ENCODE results near the gene FKBP2.

Gene FKBP2

DNA sequence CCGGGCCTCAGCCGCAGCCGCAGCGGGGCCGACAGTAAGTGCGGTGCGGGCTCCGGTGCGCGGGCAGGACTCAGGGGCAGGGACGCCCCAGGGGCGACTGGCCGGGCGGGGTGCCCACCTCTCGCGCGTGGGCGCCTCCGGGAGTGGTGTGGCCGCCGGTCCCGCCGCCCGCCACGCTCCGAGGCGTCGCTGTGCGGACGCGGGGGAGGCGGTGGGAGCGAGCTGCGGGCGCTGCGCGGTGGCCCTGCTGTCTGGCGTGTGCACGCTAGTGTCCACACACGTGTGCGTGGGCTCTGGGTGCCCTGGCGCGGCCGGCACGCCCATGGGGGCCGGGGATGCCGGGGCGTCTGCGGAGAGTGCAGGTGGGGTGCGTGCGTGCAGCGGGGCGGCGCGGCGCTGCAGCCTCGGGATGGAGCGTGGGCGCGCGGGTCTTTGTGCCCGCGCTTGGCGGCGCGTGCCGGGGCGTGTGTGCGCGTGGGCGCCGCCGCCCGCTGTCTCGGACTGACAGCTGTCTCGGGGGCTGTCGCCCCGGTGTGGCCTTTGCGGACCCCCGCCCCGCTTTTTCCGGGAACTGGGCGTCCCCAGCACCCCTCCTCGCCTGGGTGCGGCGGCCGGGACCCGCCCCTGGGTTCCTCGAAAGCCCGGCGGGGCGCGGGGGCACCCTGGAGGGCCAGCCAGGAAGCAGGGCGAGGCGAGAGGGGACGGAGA, 51.0 kb downstream of the FKBP2 start:
- H3K27me3 ChIP-seq (replicated peaks), result peaks cover 52% of the 10 kb centered on the region
- no peak overlapping the region for H3K27ac ChIP-seq
- in situ Hi-C loops (cut with HindIII; ENCODE audit: low pct_ligation_motif_present, low sequenced_read_pairs), result no loop called here
- H3K36me3 ChIP-seq (replicated peaks), result no peaks in the 10 kb centered on the region
- TF ChIP-seq, protein P1, sequence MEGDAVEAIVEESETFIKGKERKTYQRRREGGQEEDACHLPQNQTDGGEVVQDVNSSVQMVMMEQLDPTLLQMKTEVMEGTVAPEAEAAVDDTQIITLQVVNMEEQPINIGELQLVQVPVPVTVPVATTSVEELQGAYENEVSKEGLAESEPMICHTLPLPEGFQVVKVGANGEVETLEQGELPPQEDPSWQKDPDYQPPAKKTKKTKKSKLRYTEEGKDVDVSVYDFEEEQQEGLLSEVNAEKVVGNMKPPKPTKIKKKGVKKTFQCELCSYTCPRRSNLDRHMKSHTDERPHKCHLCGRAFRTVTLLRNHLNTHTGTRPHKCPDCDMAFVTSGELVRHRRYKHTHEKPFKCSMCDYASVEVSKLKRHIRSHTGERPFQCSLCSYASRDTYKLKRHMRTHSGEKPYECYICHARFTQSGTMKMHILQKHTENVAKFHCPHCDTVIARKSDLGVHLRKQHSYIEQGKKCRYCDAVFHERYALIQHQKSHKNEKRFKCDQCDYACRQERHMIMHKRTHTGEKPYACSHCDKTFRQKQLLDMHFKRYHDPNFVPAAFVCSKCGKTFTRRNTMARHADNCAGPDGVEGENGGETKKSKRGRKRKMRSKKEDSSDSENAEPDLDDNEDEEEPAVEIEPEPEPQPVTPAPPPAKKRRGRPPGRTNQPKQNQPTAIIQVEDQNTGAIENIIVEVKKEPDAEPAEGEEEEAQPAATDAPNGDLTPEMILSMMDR (IDR thresholded peaks at IDR 0.05; ENCODE audit: low read depth, low read length, missing control alignments), result no peak
- DNase-seq, result no peak
- H3K4me3 ChIP-seq (ENCODE audit: low read depth, low read length), result peak overlapping the region; percentile 15

DNA sequence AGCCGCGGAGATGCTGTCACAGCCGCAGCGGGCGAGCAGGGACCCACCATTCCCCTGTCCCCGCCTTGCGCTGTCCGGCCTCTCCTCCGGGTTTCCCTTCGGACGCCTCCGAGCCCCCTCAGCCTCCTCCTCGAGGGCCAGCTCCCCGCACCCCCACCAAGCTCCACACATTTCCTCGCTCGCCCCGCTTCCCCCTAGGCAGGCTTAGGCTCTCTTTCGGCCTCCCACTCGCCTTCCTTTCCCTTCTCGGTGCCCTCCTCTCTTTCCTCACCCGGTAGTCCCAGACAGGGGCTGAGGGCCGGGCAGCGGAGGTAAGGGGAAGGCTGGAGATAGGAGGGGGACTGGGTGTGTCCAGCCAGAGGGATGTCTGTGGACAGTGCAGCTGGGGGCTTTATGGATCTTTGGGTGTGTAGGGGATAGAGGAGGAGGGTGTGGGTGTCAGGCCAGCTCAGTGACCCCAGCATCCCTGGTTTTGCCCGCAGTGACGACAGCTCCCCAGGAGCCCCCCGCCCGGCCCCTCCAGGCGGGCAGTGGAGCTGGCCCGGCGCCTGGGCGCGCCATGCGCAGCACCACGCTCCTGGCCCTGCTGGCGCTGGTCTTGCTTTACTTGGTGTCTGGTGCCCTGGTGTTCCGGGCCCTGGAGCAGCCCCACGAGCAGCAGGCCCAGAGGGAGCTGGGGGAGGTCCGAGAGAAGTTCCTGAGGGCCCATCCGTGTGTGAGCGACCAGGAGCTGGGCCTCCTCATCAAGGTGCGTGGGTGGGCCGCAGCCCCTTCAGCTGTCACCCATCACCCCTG, 51.8 kb downstream of the FKBP2 start:
- H3K4me3 ChIP-seq (ENCODE audit: low read depth, low read length), result no peak overlapping the region
- H3K36me3 ChIP-seq (replicated peaks), result no peaks in the 10 kb centered on the region
- no peak for DNase-seq
- in situ Hi-C loops (cut with HindIII; ENCODE audit: low pct_ligation_motif_present, low sequenced_read_pairs), result no loop called here
- peaks cover 60% of the 10 kb centered on the region for H3K27me3 ChIP-seq (replicated peaks)
- TF ChIP-seq, protein P1 (IDR thresholded peaks at IDR 0.05; ENCODE audit: low read depth, low read length, missing control alignments), result no peak
- no peak overlapping the region for H3K27ac ChIP-seq
